Measurements from ENCODE around the gene CCDC182.

Gene CCDC182

DNA sequence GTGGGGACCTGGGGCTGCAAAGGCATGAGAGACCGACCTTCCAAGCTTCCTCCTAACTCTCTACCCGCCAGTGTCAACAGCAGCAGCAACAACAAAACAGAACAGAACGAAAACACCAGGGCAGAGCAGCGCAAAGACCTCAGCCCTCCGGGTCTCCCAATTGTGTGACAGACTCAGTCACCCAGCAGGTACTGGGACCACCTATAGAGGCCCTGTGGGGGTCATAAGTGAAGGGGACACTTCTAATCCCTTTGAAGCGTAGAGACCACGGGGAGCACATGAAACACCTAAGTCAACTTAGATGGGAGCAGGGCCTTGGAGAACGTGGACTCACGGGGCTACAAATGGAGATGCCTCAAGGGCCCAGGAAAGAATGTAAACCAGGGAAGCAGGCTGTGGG, 12.6 kb upstream of the CCDC182 start:
- no peak for DNase-seq

DNA sequence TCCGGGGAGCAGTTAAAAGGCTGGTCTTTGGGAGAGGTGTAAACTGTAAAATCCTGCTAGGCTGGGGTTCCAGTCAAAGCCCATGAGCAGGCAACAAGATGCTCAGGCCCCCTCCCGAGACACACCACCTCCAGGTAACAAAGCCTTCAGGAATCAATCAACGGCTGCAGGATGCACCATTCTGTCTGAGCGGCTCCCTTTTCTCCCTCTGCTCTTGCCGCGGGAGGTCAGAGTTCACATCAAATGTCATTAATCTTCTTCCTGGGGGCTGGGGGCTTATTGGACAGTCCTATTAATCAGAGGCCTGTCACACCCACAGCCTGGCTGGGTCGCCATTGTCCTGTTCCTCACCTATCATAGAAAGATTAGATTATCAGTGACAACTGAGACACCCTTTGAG, 11.9 kb upstream of the CCDC182 start:
- DNase-seq = no peak

DNA sequence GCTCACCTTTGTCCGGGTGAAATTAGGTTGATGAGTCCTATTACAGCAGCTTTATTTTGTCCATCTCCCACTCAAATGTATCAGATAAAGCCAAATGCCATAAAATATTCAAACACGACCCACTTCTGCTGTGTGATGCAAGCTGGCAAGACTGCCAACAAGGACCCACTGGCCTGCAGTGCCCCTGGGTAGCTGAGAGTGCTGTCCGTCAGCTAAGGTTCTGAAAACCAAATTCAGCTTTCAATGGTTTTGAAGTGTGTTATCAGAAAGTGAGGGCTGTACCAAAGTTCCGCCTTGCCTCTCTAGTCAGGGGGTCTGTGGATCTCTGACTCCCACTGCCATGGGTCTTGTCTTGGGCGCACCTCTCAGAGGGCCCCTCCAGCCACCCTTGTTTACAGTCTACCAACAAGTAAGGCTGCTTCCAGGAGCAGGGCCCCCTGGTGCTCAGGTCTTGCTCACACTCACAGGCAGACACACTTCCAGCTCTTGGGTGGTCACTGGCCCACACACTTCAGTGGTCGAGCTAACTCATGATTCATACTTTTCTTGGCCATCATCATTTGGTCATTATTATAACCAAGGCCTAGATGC, 10.5 kb upstream of the CCDC182 start:
- no peak for DNase-seq

DNA sequence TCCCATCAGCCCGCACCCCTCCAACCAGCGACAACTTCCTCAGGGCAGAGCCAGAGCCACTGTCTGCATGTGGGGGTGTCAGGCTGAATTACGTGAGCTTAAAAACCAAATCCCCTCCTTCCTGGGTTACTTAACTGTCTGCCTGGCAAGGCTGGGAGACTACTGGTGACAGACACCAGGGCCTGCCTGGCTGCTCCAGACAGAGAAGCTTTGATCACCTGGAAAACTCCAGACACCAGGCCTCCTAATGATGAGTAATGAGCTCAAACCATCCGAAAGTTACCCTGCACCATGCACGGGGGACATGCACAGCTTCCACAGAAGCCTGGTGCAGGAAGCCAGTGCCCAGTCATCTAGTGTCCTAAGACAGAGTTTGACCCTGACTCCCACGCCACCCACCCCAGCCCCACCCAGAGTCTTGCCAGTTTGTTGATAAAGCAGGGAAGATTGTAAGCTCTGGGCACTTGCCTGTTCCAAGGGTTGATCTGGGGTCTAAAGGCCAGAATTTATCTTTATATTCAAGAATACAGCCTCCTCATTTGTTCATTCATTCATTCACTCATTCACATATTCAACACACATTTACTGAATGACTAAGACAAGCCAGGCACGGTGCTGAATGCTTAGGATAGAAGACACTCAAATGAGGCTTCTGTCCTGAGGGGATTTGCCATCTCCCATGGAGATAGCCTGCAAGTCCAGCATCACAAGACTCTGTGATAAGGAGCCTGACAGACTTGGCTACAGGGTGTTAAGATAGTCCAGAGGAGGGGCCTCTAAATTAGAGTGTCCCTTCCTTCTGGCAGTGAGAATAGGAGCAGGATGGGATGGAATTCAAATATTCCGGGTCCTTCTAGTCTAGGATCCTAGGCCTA, 7.2 kb upstream of the CCDC182 start:
- DNase-seq = peak in 4 of 56 donors; percentile 13 to 55 (median 14)

DNA sequence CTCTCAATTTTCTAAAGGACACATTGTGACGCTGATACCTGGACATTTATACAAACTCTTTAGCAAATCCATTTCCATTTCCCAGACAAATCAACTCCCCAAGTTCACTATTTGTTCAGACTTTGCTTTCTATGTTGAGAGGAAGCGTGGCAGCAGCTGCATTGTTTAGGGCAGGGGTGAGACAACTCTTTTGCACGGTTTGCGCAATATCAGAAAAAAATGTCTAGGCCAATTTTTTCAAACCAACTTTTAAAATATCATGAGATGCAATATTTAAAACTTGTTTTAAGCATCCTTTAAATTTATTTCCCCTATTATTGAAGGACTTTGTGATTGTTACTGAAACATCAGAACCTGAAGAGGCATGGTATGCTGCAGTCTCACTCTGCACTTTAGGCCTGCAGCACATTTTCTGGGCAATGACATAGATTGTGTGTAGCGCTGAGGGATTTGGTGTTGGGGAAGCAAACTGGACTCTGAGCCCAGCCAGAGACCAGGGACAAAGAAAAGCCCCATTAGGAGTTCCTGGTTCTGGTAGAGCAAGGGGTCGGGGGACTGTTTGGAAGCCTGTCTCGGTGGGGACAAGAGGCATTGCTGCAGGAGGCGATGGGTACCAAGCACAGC, 6.4 kb upstream of the CCDC182 start:
- DNase-seq = no peak

DNA sequence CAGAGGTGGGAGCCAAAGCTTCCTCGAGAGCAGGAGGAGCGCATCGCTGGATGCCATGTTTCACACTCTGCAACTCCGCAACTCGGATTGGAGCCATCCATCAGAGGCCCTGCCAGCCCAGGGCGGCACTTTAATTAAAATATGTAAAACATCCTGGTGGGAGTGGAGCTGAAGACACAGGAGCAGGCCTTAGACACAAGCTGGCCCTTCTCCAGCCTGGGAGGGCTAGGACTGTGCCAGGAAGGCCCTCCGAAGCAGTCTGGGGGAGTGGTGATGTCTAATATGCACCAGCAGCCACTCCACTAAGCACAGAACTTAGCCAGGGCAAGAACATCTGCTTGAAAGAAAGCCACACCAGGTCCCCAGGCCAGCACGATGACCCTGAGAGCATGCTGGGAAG, 5.8 kb upstream of the CCDC182 start:
- no peak for DNase-seq

DNA sequence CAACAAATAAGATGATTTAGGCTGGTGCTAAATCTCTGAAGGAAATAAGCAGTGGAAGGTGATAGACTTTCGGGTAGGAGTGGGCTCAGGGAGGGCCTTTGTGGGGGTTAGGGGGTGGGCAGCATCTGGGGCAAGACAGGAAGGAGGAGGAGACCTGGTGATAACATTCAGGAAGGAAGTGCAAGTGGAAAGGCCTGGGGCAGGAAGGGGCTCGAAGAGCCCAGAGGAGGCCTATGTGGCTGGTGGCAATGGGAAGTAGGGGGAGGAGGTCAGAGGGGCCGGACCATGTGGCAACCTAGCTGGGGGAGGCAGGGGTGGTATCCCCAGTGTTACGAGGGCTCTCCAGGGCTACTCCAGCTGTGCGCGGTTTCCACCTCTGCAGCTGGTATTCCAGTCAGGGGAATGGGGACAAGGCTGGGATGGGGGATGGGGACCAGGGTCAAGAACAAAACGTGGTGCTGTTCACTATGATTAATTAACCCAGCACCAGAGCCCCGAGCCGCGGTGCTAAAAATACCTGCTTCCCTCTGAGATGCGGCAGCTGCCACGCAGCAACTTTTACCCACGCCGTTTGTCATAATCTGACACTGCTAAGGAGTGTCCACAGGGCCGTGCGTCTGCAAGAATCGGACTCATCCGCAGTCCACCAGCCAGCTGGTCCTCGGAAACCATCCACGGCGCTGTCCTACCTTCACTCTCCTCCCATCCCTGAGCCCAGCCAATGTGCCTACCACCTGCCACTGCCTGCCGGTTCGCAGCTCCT, 5.2 kb upstream of the CCDC182 start:
- DNase-seq = peak in 3 of 56 donors; percentile 1 to 31 (median 6)

DNA sequence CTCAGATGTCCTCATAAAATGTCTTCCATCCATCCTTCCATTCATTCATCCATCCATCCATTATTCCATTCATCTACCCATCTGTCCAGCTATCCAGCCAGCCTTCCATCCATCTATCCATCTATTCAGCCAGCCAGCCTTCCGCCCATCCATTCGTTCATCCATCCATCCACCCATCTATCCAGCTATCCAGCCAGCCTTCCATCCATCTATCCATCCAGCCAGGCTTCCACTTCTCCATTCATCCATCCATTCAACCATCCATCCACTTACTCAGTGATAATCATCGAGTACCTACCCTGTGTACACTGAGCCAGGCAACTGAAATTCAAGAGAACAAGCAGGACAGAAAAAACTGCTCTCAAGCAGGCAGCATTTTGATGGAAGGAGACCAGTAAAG, 4.6 kb upstream of the CCDC182 start:
- no peak for DNase-seq

DNA sequence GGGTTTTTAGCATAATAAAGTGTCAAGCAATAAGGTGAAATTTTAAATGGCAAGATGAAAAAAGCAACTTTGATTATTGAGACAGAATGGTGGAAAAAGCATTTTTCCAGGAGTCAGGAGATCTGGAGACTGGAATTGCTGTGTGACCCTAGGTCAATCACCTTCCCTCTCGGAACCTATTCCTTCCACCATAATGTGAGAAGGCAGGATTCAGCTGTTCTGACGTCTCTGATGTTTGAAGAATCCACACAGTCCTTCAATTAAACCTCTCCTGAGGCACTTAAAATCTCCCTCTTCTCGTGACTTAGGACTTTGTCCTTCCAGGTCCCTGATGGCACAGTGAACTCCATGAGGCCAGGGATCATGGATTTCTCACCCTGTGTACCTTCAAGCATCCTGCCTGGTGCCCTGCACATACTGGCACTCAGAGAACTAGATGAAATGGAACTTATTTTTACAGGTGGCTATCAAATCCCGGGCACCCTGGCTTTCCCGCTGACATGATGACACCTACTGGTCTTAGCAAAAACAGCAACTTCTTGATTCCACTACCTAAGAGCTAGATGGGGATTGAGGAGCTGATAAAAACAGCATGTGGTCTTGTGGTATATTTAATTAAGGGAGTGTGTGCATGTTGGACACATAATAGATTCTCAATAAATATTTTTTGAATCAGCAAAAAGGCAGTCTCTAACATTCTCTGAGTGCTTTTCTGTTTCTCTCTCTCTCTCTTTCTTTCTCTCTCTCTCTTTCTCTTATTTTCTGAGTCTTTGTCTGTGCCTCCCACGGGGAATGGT, 2.3 kb upstream of the CCDC182 start:
- DNase-seq = peak in 15 of 56 donors; percentile 9 to 68 (median 16)

DNA sequence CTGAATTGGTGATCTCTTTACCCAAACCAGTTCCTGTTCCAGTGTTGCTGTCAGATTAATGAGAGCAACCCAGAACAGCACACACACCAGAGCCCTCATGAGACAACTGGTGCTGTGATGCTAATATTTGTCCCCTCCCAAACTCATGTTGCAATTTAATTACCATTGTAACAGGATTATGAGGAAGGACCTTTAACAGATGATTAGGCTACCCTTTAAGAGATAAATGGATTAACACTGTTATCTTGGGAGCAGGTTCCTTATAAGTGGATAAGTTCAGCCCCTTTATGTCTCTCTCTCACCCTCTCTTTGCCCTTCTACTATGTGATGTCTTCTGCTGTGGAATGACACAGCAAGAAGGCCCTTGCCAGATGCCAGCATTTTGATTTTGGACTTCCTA, 1.1 kb upstream of the CCDC182 start:
- no peak for DNase-seq

DNA sequence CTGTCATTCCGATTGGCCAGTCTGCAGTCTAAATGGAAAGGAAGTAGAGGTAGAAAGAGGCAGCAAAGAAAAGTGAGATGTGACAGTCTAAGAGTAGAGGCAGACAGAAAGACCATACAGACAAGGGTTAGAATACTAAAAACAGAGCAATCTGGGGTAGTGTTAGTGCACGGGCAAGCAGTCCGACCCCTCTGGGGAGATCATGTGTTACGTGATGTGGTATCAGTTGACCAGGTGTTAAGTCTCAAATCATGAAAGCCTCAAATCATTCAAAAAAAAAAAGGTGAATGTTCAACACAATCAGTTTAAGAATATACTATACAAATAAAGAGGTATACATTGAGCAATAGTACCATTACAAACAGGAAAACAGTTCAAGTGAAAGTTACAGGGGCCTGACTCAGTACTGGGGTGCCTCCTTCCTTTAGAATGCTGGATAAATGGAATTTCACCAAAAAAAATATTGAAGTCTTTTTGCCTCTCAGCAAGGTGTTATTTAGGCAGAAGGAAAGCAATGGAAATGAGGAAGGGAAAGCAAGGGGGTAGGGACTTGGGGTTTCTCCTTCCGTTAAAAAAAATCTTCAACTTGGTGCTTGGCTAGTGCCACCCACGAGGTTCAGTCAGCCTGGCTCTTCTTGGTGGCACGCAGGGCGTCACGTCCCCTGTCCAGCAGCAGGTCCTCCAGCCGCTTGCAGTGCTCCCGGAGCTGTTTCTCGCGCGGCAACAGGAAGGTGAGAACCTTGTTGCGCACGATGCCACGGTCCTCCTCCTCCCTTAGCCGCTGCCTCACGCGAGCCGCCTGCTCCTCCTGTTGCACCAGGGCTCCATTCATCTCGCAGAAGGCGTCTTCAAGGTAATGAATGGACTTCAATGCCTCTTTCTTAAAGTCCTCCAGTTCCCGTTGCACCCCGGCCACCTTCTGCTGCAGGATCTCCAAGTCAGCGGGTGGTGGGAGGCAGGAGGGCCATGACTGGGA, 616 bp downstream of the CCDC182 start:
- peak in 1 of 56 donors; percentile 17 for DNase-seq

DNA sequence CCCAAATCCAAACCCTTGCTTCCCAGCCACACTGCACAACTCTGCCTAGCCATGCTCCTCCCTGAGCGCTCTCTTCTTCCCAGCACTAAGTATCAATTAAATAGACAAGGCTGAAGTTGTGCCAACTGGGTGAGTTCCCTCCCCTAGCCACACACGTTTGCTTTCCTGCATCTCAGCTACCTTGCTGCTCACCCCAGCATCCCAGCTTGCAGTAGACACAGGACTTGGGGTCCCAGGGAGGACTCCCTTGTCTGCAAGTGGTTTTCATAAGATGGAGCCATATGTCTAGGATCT, 4.9 kb downstream of the CCDC182 start:
- no peak for DNase-seq

DNA sequence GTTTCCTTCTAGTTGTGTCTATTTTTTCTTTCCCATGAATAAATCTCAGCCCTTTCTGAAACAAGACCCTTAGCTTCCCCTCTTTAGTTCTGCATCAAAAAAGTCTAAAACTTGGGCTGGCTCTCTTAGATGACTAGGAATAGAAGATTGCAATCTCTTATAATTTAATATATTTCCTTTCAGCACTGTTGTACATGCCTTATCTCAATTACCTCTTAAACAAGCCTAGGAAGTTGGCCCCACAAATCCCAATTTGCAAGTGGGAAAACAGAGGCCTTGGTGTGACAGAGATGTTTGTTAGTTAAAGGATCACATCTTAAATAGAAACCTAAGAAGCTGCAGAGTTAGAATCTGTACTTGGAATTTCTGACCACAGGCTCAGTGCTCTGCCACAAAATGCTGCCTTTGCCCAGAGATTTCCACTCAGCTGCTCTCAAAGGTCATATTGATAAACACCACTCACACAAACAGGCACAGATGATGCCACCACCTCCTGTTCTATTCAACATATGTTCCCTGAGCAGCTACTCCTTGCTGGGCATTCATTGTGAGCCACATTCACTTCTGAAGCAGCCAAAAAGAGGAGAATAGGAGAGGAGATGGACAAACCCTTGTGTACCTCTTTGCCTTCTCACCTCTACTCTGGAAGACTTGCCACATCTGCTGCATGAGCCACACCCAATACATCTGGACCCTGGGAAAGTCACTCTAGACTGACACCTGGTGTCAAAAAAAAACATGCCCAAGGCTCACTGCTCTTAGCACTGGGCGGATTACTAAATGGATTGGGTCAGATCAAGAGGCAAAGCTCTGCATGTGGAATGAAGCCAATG, 5.5 kb downstream of the CCDC182 start:
- no peak for DNase-seq

DNA sequence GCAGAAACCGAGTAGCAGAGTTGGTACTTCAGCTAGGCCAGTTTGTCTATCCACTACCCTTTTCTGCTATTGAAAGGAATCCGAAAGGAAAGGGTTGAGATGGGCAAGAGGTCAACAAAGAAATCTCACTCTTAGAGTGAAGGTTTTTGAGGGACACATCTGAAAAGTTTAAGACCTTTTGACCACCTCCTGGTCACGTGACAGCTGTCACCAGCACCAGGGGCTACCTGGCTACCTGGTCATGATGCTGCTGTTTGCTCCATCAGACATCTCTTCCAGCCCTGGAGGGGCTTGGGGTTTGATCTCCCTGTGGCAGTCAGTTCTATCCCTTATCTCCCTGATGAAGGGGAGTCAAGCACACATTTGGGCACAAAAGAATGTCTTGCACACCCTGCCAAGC, 7.6 kb downstream of the CCDC182 start:
- no peak for DNase-seq

DNA sequence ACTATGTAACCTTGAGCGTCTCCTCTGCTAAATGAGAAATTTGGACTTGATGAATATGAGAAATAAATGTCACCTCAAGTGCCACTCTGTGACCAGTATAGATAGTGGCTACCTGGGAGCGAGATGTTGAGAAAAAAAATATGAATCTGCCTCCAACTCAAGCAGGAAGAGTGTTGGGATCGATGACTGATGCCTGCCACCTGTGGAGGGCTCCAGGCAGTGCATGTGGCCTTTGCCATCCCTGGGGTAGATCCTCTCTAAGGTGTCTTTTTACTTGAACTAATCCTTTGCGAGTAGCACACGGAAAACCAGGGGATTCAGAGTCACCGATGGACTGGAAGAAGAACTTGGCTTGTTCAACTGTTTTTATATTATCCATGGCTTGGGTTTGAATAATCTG, 9.4 kb downstream of the CCDC182 start:
- DNase-seq = no peak

DNA sequence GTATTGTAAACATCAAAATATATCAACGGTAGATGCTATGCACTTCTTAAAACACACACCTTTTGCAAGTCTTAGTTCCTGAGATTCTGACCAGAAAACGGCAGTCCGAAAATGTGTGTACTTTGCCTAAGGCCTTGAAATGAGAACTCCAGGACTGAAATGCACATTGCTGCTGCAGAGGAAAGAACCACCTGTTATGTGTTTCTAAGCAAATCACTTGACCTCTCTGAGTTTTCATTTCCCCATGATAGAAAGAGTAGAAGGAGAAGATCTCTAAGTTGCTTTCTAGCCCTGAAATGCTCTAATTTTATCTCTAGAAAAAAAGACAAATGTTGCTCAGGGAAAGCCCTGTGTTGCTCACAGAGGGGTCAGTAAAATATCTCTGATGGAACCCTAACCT, 9.9 kb downstream of the CCDC182 start:
- DNase-seq = no peak

DNA sequence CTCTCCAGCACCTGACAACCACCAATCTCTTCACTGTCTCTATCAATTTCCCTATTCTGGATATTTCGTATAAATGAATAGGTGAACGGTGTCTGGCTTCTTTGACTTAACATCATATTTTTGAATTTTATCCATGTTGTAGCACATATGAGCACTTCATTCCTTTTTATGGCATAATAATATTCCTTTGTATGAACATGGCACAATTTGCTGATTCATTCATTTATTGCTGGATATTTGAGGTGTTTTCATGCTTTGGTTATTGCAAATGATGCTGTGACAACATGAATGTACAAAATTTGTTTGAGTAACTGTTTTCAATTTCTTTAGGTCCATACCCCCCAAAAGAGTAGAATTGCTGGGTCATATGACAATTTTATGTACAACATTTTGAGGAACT, 12.0 kb downstream of the CCDC182 start:
- DNase-seq = no peak

DNA sequence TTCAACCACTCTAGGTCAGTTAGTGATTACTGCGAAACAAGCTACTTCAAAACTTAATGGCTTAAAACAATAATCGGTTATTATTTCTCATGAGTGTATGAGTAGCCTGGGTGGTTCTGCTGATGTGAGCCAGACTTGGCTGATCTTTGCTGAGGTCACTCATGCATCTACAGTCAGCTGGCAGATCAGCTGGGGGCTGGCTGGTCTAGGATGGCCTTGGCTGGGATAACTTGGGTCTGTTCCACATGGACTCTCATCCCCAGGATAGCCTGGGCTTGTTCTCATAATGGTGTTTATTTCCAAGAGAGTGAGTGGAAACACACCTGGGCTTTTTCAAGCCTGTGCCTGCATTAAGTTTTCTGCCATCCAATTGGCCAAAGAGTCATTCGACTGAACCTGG, 13.0 kb downstream of the CCDC182 start:
- no peak for DNase-seq
